Activated naive CD8-positive, alpha-beta T cell treated with anti-CD3 and anti-CD28 coated beads, Interleukin-2, amount 50 U/mL, for 24 hours (primary cell): ENCODE results near the gene CNDP2.
"Not testable (repeated sequence)": the region's sequence is repeated elsewhere in the genome, so short reads cannot be mapped to it uniquely, and the experiment has no call there.

ENCODE experiments used
- ATAC-seq: fragments of 150-1000 bp; cut with Tn5 transposase; one replicate; pipeline ENCODE4 v1.10.0; 2021
- DNase-seq: peaks from one replicate; pipeline ENCODE4 v3.0.0; 2021
- H3K27ac Mint-ChIP-seq: one replicate; pipeline ENCODE4 v1.8.0; 2021; ENCODE audit warnings: mild to moderate bottlenecking, mixed read lengths
- H3K27me3 Mint-ChIP-seq: one replicate; pipeline ENCODE4 v1.8.0; 2021; ENCODE audit warnings: mixed read lengths
- H3K36me3 Mint-ChIP-seq: one replicate; pipeline ENCODE4 v1.8.0; 2021; ENCODE audit warnings: low read depth, mixed read lengths
- H3K4me1 Mint-ChIP-seq: one replicate; pipeline ENCODE4 v1.8.0; 2021; ENCODE audit warnings: mixed read lengths
- H3K4me3 Mint-ChIP-seq: one replicate; pipeline ENCODE4 v1.8.0; 2021; ENCODE audit warnings: mild to moderate bottlenecking, moderate library complexity, mixed read lengths
- H3K9me3 Mint-ChIP-seq: one replicate; pipeline ENCODE4 v1.8.0; 2021; ENCODE audit warnings: mixed read lengths

Gene CNDP2

DNA sequence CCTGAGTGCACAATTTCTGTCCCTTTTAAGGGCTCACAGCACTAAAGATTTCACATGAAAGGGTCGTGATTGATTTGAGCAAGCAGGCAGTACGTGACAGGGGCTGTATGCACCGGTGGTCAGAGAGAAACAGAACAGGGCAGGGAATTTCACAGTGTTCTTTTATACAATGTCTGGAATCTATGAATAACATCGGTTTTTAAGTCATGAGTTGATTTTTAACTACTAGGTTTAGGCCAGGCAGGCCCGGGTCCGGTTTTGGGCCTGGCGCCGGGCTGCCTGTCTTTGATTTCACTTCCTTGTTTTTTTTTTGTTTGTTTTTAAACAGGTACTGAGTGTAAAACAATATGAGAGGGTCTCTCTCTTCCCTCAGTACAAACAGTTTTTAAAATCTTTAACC is 4.6 kb downstream of the CNDP2 start:
- Mint-ChIP-seq H3K4me1 (peaks cover 50% of the 10 kb centered on the region), H3K27ac (peak overlapping the region; percentile 87), H3K36me3 (peaks cover 37% of the 10 kb centered on the region), H3K4me3 (peak overlapping the region; percentile 88)
- DNase-seq, ATAC-seq, H3K27me3 Mint-ChIP-seq, H3K9me3 Mint-ChIP-seq: not testable (repeated sequence)

DNA sequence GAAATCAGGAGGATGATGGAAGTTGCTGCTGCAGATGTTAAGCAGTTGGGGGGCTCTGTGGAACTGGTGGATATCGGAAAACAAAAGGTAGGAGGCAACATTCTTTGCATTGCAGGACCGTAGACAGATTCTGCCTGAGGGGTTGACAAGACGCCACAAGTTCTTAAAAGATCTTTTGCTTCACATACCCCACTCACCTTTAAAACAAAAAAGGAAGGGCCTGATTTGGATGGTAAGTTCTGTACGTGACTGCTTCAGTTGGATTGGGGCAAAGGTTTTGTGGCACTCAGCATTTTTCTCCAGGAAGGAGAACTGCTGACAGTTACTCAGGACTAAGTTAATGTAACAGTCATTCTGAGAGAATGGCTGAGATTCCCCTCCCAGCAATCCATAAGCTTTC is 5.2 kb downstream of the CNDP2 start:
- no peaks in the 10 kb centered on the region for H3K27me3 Mint-ChIP-seq
- H3K36me3 Mint-ChIP-seq, result peaks cover 37% of the 10 kb centered on the region
- H3K9me3 Mint-ChIP-seq, result no peaks in the 10 kb centered on the region
- H3K4me1 Mint-ChIP-seq, result peaks cover 47% of the 10 kb centered on the region
- DNase-seq (no peak), ATAC-seq (no peak)
- H3K27ac Mint-ChIP-seq, result peak overlapping the region; percentile 87
- peak overlapping the region; percentile 88 for H3K4me3 Mint-ChIP-seq

DNA sequence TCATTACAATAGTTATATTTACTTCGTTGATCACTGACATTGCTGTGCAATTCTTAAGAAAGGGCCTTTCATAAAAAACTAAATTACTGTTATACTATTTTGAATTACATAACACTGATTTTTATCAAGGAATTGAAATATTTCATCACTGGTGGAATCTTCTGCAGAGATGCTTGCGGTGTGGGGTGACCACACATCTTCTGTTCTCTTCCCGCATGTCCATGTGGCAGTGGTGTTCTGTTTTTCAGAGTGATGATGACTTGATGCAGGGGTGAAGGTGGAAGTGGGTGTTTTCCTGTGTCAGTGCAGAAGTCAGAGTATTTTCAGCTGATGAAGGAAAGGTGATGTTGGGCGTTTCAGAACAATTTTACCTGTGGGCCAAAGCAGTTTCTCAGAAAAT is 7.0 kb downstream of the CNDP2 start:
- Mint-ChIP-seq H3K36me3 (peaks cover 53% of the 10 kb centered on the region), H3K27me3 (no peaks in the 10 kb centered on the region), H3K9me3 (no peaks in the 10 kb centered on the region), H3K27ac (no peak overlapping the region), H3K4me3 (no peak overlapping the region), H3K4me1 (peaks cover 33% of the 10 kb centered on the region)
- DNase-seq (no peak), ATAC-seq (no peak)

- no peak for DNase-seq
- Mint-ChIP-seq H3K27me3 (no peaks in the 10 kb centered on the region), H3K36me3 (peaks cover 61% of the 10 kb centered on the region), H3K9me3 (no peaks in the 10 kb centered on the region), H3K4me3 (no peak overlapping the region), H3K27ac (no peak overlapping the region), H3K4me1 (peaks cover 9% of the 10 kb centered on the region)
- ATAC-seq, result no peak
Observed at GRCh38 chr18:74505776-74506175, 9.6 kb downstream of the CNDP2 start.

- DNase-seq (no peak), ATAC-seq (no peak)
- no peaks in the 10 kb centered on the region for H3K9me3 Mint-ChIP-seq
- peaks cover 56% of the 10 kb centered on the region for H3K36me3 Mint-ChIP-seq
- no peak overlapping the region for H3K4me3 Mint-ChIP-seq
- peaks cover 3% of the 10 kb centered on the region for H3K4me1 Mint-ChIP-seq
- no peak overlapping the region for H3K27ac Mint-ChIP-seq
- no peaks in the 10 kb centered on the region for H3K27me3 Mint-ChIP-seq
Observed at GRCh38 chr18:74506448-74507084, 10.4 kb downstream of the CNDP2 start.

GRCh38 chr18:74507097-74507881 is 11.1 kb downstream of the CNDP2 start:
- Mint-ChIP-seq H3K4me1 (no peaks in the 10 kb centered on the region), H3K36me3 (peaks cover 52% of the 10 kb centered on the region), H3K27me3 (no peaks in the 10 kb centered on the region), H3K9me3 (no peaks in the 10 kb centered on the region), H3K27ac (no peak overlapping the region), H3K4me3 (no peak overlapping the region)
- no peak for DNase-seq
- ATAC-seq, result no peak

- Mint-ChIP-seq H3K27me3 (no peaks in the 10 kb centered on the region), H3K9me3 (no peaks in the 10 kb centered on the region), H3K4me3 (no peak overlapping the region), H3K4me1 (no peaks in the 10 kb centered on the region), H3K27ac (no peak overlapping the region), H3K36me3 (peaks cover 53% of the 10 kb centered on the region)
- no peak for ATAC-seq
- no peak for DNase-seq
Observed at GRCh38 chr18:74507927-74508326, 11.8 kb downstream of the CNDP2 start.

GRCh38 chr18:74508366-74508765 is 12.2 kb downstream of the CNDP2 start:
- DNase-seq (no peak), ATAC-seq (no peak)
- no peak overlapping the region for H3K27ac Mint-ChIP-seq
- H3K4me1 Mint-ChIP-seq, result no peaks in the 10 kb centered on the region
- H3K4me3 Mint-ChIP-seq, result no peak overlapping the region
- no peaks in the 10 kb centered on the region for H3K27me3 Mint-ChIP-seq
- no peaks in the 10 kb centered on the region for H3K9me3 Mint-ChIP-seq
- peaks cover 50% of the 10 kb centered on the region for H3K36me3 Mint-ChIP-seq

DNA sequence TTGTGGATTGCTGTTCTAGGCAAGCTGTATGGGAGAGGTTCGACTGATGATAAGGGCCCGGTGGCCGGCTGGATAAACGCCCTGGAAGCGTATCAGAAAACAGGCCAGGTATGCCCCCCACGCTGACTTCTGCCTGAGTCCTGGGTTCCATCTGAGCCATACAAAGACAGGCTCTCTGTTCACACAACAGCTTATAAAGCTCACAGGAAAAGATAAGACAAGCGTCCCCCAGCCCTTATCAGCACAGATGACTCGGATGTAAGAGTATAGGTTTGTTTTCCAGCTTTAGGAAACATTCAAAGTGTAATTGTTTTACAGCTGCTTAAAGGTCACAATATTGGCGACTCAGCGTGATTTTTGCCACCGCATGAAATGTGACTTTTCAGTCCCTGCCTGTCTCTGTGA is 12.7 kb downstream of the CNDP2 start:
- H3K9me3 Mint-ChIP-seq, result no peaks in the 10 kb centered on the region
- no peaks in the 10 kb centered on the region for H3K27me3 Mint-ChIP-seq
- ATAC-seq, result no peak
- no peak for DNase-seq
- H3K27ac Mint-ChIP-seq, result no peak overlapping the region
- no peak overlapping the region for H3K4me3 Mint-ChIP-seq
- no peaks in the 10 kb centered on the region for H3K4me1 Mint-ChIP-seq
- H3K36me3 Mint-ChIP-seq, result peaks cover 52% of the 10 kb centered on the region

- DNase-seq (no peak), ATAC-seq (no peak)
- Mint-ChIP-seq H3K9me3 (no peaks in the 10 kb centered on the region), H3K4me1 (no peaks in the 10 kb centered on the region), H3K36me3 (peaks cover 55% of the 10 kb centered on the region), H3K4me3 (no peak overlapping the region), H3K27ac (no peak overlapping the region), H3K27me3 (no peaks in the 10 kb centered on the region)
Observed at GRCh38 chr18:74509856-74510769, 13.9 kb downstream of the CNDP2 start.

DNA sequence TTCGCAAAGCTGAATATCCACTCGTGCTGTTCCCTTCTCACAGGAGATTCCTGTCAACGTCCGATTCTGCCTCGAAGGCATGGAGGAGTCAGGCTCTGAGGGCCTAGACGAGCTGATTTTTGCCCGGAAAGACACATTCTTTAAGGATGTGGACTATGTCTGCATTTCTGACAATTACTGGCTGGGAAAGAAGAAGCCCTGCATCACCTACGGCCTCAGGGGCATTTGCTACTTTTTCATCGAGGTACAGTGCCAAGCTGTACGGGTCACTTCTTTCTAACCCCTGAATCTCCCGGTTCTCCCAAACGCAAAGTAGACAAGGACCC is 14.6 kb downstream of the CNDP2 start:
- Mint-ChIP-seq H3K36me3 (peaks cover 52% of the 10 kb centered on the region), H3K27me3 (no peaks in the 10 kb centered on the region), H3K4me3 (no peak overlapping the region), H3K27ac (no peak overlapping the region), H3K9me3 (no peaks in the 10 kb centered on the region), H3K4me1 (no peaks in the 10 kb centered on the region)
- ATAC-seq (no peak), DNase-seq (no peak)

GRCh38 chr18:74511823-74512222 is 15.7 kb downstream of the CNDP2 start:
- H3K27ac Mint-ChIP-seq, result no peak overlapping the region
- H3K36me3 Mint-ChIP-seq, result peaks cover 48% of the 10 kb centered on the region
- H3K4me3 Mint-ChIP-seq, result no peak overlapping the region
- H3K9me3 Mint-ChIP-seq, result no peaks in the 10 kb centered on the region
- DNase-seq (no peak), ATAC-seq (no peak)
- no peaks in the 10 kb centered on the region for H3K4me1 Mint-ChIP-seq
- no peaks in the 10 kb centered on the region for H3K27me3 Mint-ChIP-seq

DNA sequence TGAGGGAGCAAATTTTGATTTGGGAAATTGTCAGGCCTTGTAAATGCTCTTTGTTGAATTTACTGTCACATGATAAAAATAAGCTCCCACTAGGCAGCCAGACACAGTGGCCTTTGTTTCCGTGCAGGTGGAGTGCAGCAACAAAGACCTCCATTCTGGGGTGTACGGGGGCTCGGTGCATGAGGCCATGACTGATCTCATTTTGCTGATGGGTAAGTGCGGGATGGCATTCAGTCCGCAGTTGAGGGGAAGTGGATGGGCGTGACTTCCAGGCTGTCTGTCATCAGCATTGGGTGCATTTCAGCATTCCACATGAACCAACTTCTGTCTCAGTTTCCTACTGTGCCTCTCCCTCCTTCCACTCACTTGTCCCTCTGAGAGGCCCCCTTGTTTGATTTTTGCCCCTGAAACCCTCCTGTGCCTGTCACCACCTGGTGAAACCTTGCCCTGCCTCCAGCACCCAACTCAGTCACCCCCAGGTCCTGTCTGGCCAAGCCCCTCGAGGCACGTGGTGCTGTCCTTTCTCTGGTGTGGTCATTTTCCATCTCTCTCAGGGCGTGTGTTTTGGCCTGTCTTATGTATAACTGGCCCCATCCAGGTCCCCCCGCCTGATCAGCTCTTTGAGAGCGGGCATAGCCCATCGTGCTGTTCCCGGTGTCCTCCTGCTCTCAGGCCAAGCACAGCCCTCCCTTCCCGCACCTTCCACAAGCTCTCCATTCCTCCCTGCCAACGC is 16.3 kb downstream of the CNDP2 start:
- H3K27me3 Mint-ChIP-seq, result no peaks in the 10 kb centered on the region
- no peak for ATAC-seq
- H3K9me3 Mint-ChIP-seq, result no peaks in the 10 kb centered on the region
- H3K27ac Mint-ChIP-seq, result no peak overlapping the region
- peaks cover 45% of the 10 kb centered on the region for H3K36me3 Mint-ChIP-seq
- no peaks in the 10 kb centered on the region for H3K4me1 Mint-ChIP-seq
- no peak overlapping the region for H3K4me3 Mint-ChIP-seq
- no peak for DNase-seq

DNA sequence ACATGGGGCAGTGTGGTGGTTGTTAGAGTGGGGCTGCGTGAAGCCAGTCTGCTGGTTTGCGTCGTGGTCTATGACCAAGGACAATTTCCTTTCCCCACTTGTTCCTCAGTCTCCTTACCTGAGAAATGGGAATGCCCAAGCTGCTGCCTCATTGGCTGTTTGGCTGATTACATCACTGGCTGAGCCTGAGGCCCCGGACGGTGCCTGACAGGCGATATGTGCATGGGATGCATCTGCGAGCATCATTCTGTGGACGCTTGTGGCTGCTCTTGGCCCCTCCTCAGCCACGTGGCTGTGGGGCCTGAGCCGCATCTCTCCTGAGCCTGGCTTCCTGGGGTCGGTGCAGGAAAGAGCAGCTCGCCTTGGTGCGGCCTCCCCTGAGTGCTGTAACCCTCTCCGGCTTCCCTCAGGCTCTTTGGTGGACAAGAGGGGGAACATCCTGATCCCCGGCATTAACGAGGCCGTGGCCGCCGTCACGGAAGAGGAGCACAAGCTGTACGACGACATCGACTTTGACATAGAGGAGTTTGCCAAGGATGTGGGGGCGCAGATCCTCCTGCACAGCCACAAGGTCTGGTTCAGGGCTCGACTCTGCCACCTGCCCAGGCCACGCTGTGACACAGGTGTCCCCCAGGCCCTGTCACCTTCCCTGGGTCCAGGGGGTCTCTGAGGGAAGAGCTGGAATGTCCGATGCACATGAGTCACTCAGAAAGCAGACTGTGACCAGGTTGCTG is 17.2 kb downstream of the CNDP2 start:
- Mint-ChIP-seq H3K27ac (no peak overlapping the region), H3K9me3 (no peaks in the 10 kb centered on the region), H3K4me3 (no peak overlapping the region), H3K4me1 (no peaks in the 10 kb centered on the region), H3K36me3 (peaks cover 42% of the 10 kb centered on the region), H3K27me3 (no peaks in the 10 kb centered on the region)
- no peak for DNase-seq
- no peak for ATAC-seq
